Neural cell (in vitro differentiated cells): Measurements from ENCODE around the gene MGAT4C.

ENCODE experiments used
- CTCF ChIP-seq: fragments of 450-650 bp; IDR thresholded peaks from 2 replicates; pipeline ENCODE4 v1.5.1; 2014; ENCODE audit warnings: antibody characterized with exemption, mild to moderate bottlenecking, moderate library complexity; ENCODE audit not compliant: poor library complexity, severe bottlenecking
- EP300 ChIP-seq: fragments of 450-650 bp; conservative IDR thresholded peaks from 2 replicates; pipeline ENCODE4 v1.6.1; 2014; ENCODE audit warnings: antibody characterized with exemption, mild to moderate bottlenecking, moderate library complexity; ENCODE audit not compliant: poor library complexity, severe bottlenecking
- EZH2 ChIP-seq: fragments of 200-600, 300-800 bp; shearing (Covaris generic), sonication (generic); IDR thresholded peaks from 2 replicates; pipeline ENCODE4 v1.6.1; 2014; ENCODE audit warnings: antibody characterized with exemption, low read length, borderline replicate concordance, mild to moderate bottlenecking; ENCODE audit not compliant: insufficient read depth, poor library complexity, severe bottlenecking
- SMC3 ChIP-seq: fragments of 450-650 bp; conservative IDR thresholded peaks from 2 replicates; pipeline ENCODE4 v1.6.1; 2014; ENCODE audit warnings: antibody characterized with exemption, mild to moderate bottlenecking, moderate library complexity; ENCODE audit not compliant: poor library complexity
- TF ChIP-seq, protein P1 (sequence below): IDR thresholded peaks from 2 replicates; pipeline ENCODE4 v1.6.1; 2012; ENCODE audit warnings: borderline replicate concordance

DNA sequence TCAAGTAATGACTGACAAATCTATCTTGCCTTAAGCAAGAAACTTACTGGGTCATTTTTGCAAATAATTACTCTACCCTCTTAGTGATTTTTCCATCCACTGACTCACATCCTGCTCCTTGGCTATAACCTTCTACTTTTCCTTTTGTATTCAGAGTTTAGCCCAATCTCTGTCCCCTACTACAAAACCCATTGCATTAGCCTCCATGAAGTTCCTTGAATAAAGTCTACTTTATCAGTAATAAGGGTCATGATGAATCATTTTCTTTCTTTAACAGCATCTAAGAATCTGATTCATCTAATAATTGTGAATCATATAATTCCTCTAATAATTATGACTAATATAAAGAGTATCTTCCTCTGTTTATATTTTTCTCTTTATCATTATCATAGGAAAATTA lies 249.5 kb downstream of the MGAT4C start:
- TF ChIP-seq CTCF (no peak), SMC3 (no peak), EZH2 (no peak), EP300 (no peak)
- TF ChIP-seq, protein P1, sequence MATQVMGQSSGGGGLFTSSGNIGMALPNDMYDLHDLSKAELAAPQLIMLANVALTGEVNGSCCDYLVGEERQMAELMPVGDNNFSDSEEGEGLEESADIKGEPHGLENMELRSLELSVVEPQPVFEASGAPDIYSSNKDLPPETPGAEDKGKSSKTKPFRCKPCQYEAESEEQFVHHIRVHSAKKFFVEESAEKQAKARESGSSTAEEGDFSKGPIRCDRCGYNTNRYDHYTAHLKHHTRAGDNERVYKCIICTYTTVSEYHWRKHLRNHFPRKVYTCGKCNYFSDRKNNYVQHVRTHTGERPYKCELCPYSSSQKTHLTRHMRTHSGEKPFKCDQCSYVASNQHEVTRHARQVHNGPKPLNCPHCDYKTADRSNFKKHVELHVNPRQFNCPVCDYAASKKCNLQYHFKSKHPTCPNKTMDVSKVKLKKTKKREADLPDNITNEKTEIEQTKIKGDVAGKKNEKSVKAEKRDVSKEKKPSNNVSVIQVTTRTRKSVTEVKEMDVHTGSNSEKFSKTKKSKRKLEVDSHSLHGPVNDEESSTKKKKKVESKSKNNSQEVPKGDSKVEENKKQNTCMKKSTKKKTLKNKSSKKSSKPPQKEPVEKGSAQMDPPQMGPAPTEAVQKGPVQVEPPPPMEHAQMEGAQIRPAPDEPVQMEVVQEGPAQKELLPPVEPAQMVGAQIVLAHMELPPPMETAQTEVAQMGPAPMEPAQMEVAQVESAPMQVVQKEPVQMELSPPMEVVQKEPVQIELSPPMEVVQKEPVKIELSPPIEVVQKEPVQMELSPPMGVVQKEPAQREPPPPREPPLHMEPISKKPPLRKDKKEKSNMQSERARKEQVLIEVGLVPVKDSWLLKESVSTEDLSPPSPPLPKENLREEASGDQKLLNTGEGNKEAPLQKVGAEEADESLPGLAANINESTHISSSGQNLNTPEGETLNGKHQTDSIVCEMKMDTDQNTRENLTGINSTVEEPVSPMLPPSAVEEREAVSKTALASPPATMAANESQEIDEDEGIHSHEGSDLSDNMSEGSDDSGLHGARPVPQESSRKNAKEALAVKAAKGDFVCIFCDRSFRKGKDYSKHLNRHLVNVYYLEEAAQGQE, result no peak
